Activated CD4-positive, alpha-beta T cell treated with anti-CD3 and anti-CD28 coated beads for 48 hours (primary cell): ENCODE data around the gene CHCHD3.
"Not testable (repeated sequence)": the region's sequence is repeated elsewhere in the genome, so short reads cannot be mapped to it uniquely, and the experiment has no call there.

Source experiments
- DNase-seq: peaks from one replicate; pipeline ENCODE4 v3.0.0-alpha.2; 2020

The CHCHD3 gene

GRCh38 chr7:132942701-132943100, 139.2 kb downstream of the CHCHD3 start:
- DNase-seq = no peak

GRCh38 chr7:132941905-132942304, 140.0 kb downstream of the CHCHD3 start:
- no peak for DNase-seq

GRCh38 chr7:132941428-132941827, 140.5 kb downstream of the CHCHD3 start:
- no peak for DNase-seq

GRCh38 chr7:132940084-132940483, 141.8 kb downstream of the CHCHD3 start:
- DNase-seq = no peak

- DNase-seq = no peak
These were observed 142.4 kb downstream of the CHCHD3 start for GRCh38 chr7:132939495-132939894.

GRCh38 chr7:132937286-132937685, 144.6 kb downstream of the CHCHD3 start:
- no peak for DNase-seq

- no peak for DNase-seq
These were observed 146.3 kb downstream of the CHCHD3 start for GRCh38 chr7:132935608-132936007.

GRCh38 chr7:132934017-132934416, 147.9 kb downstream of the CHCHD3 start:
- DNase-seq = no peak

GRCh38 chr7:132933072-132933458, 148.8 kb downstream of the CHCHD3 start:
- DNase-seq = peak; percentile 4

GRCh38 chr7:132932296-132933071, 149.4 kb downstream of the CHCHD3 start:
- DNase-seq = no peak

GRCh38 chr7:132930881-132931280, 151.0 kb downstream of the CHCHD3 start:
- no peak for DNase-seq

- DNase-seq = not testable (repeated sequence)
These were observed 151.9 kb downstream of the CHCHD3 start for GRCh38 chr7:132929944-132930343.

GRCh38 chr7:132919771-132920170, 162.1 kb downstream of the CHCHD3 start:
- no peak for DNase-seq

GRCh38 chr7:132915647-132916046, 166.2 kb downstream of the CHCHD3 start:
- no peak for DNase-seq

- no peak for DNase-seq
These were observed 171.2 kb downstream of the CHCHD3 start for GRCh38 chr7:132910657-132911056.

- DNase-seq = no peak
These were observed 174.4 kb downstream of the CHCHD3 start for GRCh38 chr7:132907380-132907940.

- DNase-seq = no peak
These were observed 175.6 kb downstream of the CHCHD3 start for GRCh38 chr7:132906193-132906835.

GRCh38 chr7:132905136-132905535, 176.8 kb downstream of the CHCHD3 start:
- not testable (repeated sequence) for DNase-seq

GRCh38 chr7:132904209-132904608, 177.7 kb downstream of the CHCHD3 start:
- no peak for DNase-seq

- not testable (repeated sequence) for DNase-seq
These were observed 179.6 kb downstream of the CHCHD3 start for GRCh38 chr7:132902294-132902693.

GRCh38 chr7:132901241-132901640, 180.6 kb downstream of the CHCHD3 start:
- no peak for DNase-seq

GRCh38 chr7:132899833-132900232, 182.1 kb downstream of the CHCHD3 start:
- no peak for DNase-seq

GRCh38 chr7:132898641-132899175, 183.2 kb downstream of the CHCHD3 start:
- not testable (repeated sequence) for DNase-seq
